GM18520 (cell line): Measurements from ENCODE around the gene C2orf81.

Experiments used
- ATAC-seq: cut with Tn5 transposase; IDR thresholded peaks from one replicate; pipeline ENCODE4 v1.9.1; 2021; ENCODE audit not compliant: unreplicated experiment

Gene C2orf81

DNA sequence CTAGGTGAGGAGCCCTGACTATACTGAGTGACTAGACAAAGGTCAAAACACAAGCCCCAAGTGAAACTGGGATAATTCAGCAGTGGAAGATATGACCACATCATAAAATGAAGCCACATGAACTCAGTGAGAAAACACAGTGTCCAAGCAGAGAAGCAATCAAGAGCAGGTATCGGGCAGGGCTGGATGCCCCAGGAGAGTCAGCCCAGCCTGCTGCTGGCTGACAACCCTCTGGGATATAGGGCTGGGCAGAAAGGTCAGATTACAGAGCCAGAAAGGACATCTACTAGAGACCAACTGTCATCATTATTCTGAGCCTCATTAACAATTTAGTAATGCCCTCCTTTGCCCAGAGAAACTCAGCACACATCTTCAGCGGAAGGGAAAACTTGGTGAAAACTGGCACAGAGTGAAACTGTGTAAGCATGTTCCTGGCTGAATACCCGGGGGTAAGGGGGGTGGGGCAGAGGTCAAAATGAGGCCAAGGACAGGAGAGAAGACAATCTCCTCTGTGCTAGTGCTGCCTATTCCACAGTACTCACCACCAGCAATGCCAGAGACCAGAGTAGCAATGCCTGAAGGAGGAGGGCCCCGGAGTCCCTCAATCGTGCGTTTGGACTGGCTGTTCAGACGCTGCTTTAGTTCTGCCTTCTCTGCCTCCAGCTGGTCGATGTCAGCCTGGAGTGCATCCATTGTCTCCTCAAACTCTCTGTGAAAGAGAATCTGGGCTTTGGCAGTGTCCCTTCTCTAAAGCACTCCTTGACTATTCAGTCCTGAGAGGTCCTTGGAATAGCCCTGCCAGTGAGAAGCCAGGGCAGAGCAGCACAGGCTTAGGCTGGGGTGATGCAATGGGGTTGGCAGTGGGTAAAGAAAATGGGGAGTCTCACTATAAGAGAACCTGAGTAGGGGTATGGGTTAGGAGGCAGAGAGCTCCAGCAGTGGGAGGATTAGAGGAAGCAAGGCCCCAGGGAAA is 56.6 kb downstream of the C2orf81 start:
- no peak for ATAC-seq
